Raji (cell line): ENCODE results near the gene UBE3A.

ENCODE experiments used
- POLR2A ChIP-seq: IDR thresholded peaks from 2 replicates; pipeline ENCODE4 v1.6.1; 2011; ENCODE audit warnings: low read depth, low read length, control low read depth; ENCODE audit not compliant: insufficient read depth

The UBE3A gene

DNA sequence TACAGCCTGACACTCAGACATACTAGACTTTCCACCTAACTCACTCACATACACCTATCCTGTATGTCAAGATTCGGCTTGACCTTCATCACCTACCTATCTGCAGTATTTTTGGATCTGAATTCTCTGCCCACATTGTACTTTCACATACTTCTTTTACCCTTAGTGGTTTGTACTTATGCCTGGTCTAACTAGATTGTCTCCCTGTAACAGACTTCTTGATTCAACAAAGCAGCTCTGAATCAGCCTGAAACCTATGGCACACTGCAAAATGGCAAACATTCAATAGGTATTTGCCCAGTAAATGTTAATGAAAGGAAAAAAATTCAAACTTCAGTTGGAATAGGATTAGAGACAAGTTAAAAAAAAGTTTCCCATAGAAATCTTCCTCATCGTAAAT is 106.5 kb downstream of the UBE3A start:
- no peak for TF ChIP-seq POLR2A

DNA sequence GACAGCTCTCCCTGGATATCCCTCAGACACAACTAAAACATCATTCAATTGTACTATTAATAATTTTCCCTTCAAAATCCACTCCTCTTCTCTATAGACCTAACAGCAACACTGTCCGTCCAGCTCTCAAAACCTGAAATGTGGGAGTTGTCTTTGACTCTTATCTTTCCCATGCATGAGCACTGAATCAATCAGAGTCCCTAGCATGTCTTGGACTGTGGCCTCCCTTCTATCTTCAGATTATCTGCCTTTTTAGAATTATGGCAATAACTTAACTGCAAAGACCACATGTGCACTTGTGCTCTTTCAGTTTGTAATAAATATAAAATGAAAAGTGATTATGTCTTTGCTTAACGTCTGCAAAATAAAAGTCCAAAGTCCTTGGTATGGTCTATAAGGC is 107.0 kb downstream of the UBE3A start:
- TF ChIP-seq POLR2A: no peak

DNA sequence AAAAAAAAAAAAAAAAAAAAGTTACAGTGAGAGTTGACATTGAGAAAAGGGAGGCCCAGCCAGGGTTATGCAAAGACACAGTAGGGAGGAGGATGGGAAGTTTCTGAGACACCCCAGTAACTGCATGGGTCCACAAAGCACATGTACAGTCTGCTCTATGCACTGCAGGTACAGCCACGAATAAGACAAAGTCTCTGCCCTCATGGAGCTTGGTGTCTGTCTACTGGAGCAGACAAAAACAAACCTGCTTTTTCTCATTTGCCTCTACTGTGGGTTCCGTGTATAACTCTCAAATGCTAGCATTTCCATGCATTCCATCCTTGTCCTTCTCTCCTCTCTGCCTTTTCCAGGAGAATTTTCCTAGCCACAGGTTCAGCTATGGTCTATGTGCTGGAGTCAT is 107.4 kb downstream of the UBE3A start:
- TF ChIP-seq POLR2A: no peak

DNA sequence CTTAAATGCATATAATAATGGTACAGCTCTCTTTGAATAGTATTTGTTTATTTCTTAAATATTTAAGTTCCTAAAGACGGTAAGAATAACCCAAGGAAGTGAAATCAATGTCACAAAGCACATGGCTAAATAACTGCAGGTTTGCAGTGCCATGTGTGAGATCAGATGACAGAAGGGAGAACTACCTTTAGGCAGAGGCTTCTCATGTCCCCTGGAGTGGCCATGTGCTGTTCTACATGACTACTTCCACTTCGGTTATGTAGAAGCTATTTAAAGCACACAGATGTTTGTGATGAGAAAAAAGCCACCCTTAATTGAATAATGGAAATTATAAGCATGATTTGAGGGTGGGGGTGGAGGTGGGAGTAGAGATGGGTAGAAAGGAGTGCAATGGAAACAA is 109.1 kb downstream of the UBE3A start:
- TF ChIP-seq POLR2A: no peak

DNA sequence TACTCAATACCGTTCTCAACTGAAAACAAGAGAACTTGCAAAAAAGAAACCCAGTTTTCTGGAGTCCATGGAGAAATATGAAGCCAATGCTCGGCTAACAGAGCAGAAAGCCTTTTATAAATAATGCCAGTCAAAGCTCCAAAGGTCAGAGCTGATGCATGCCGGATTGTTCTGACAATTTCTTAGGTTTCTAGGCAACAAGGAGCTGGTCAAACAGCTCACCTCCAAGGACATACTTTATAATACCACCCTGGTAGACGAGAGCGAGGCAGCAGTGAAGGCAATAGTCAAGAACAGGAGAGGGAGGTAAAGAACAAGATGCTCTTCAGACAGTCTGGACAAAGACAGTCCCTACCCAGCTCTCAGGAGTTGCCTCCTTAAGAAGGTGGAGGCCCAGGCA is 111.1 kb downstream of the UBE3A start:
- TF ChIP-seq POLR2A: no peak

DNA sequence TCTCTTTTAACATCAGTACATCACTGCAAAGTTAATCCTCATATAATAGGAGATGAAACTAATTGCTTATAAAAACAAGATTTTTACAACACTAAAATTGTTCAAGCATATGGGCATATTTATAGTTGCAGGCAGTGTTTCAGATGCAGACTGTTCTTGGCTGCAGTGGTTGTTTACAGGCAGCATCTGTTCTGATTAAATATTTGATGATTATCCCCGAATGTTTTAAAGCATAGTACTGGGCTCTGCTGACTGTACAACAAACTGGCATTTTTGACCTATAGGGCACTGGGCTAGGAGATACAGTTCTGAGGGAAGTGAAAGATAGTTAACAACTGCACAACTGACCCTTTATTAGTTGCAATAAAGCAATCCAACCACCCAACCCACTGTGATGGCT is 113.6 kb downstream of the UBE3A start:
- no peak for TF ChIP-seq POLR2A

DNA sequence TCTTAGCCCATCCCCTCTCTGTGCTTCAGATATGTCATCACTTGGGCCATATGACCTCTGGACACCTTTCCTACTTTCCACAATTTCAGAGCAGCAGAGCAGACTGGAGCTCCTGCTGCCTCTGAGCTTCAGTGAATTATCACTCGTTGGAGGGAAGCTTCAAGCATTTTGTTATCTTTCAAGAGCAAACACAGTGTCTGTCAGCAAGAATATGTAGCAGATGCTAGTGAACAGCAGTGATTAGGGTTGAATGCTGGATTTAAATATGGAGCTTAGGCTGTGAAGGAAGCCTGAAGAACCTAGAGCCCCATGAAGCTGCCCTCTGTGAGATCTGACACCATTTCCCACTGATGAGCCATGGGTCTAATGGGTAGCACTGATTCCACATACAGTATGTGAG is 115.4 kb downstream of the UBE3A start:
- no peak for TF ChIP-seq POLR2A

DNA sequence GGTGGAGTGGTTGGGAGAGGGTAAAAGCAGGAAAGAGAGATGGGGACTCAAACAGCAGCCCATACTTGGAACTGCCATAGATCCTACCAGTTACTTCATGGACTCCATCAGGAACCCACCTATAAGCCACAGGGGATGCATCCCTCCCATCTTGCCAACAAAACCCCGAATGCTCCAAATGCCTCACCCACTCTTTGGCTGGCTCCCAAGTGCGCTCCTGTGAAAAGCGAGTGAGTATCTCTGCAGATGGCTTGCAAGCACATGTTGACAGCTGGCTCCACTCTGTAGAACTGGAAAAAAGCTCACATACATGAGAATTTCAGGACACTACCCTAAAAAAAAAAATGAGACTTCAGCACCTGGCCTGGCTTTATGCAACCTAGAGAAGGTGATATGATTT is 151.0 kb downstream of the UBE3A start:
- no peak for TF ChIP-seq POLR2A
